CD4-positive, alpha-beta memory T cell (primary cell): ENCODE measurements around the gene LEMD1. TPM values are rescaled to one million over a fixed set of nuclear protein-coding genes. Genes with fewer than 3 reads are reported as not detected.

Source experiments
- CTCF ChIA-PET: fragments of 350-600 bp; sonication (Branson Sonifier 250); formaldehyde crosslinking; loops from one replicate; lab custom pipeline; 2021; ENCODE audit warnings: inconsistent platforms; ENCODE audit not compliant: partially characterized antibody; lab: Charles Lee
- POLR2A ChIA-PET: fragments of 350-600 bp; sonication (Branson Sonifier 250); formaldehyde crosslinking; loops from one replicate; lab custom pipeline; 2021; ENCODE audit not compliant: partially characterized antibody; lab: Charles Lee
- DNase-seq, 5 donors: peaks; one replicate each; pipeline versions ENCODE4 v3.0.0 to v3.0.0-alpha.2; 2020 to 2022; ENCODE audit warnings: mixed read lengths in 1 of 5
- H3K27ac ChIP-seq: one replicate; pipeline ENCODE4 v1.7.0; 2013; ENCODE audit warnings: low read depth, low read length
- H3K27me3 ChIP-seq: 2 replicates; pipeline ENCODE4 v1.7.0; 2013; ENCODE audit warnings: mild to moderate bottlenecking, low read length, moderate library complexity; ENCODE audit not compliant: insufficient read depth
- H3K36me3 ChIP-seq: 2 replicates; pipeline ENCODE4 v1.7.0; 2013; ENCODE audit warnings: mild to moderate bottlenecking, low read length, moderate library complexity; ENCODE audit not compliant: insufficient read depth
- H3K4me1 ChIP-seq: 2 replicates; pipeline ENCODE4 v1.7.0; 2013; ENCODE audit warnings: mild to moderate bottlenecking, low read length, moderate library complexity; ENCODE audit not compliant: insufficient read depth
- H3K4me3 ChIP-seq, 2 donors: one replicate each; pipeline ENCODE4 v1.7.0; 2013; ENCODE audit warnings: low read length in 2 of 2, mild to moderate bottlenecking in 1 of 2
- H3K9me3 ChIP-seq, 2 donors: one replicate each; pipeline ENCODE4 v1.7.0; 2013; ENCODE audit warnings: low read length in 2 of 2, control low read depth in 1 of 2; ENCODE audit not compliant: control insufficient read depth in 1 of 2
- H3K27ac Mint-ChIP-seq, 7 donors: one replicate each; pipeline ENCODE4 v1.8.0; 2020 to 2021; ENCODE audit warnings: mixed read lengths in 7 of 7, mild to moderate bottlenecking in 6 of 7, inconsistent platforms in 3 of 7, moderate library complexity in 3 of 7
- H3K27me3 Mint-ChIP-seq, 2 donors: one replicate each; pipeline ENCODE4 v1.8.0; 2020 to 2021; ENCODE audit warnings: mixed read lengths in 2 of 2
- H3K36me3 Mint-ChIP-seq, 2 donors: one replicate each; pipeline ENCODE4 v1.8.0; 2020 to 2021; ENCODE audit warnings: mixed read lengths in 2 of 2, inconsistent platforms in 1 of 2, mild to moderate bottlenecking in 1 of 2
- H3K4me1 Mint-ChIP-seq, 4 donors: one replicate each; pipeline ENCODE4 v1.8.0; 2020 to 2021; ENCODE audit warnings: mixed read lengths in 4 of 4, mild to moderate bottlenecking in 1 of 4
- H3K4me3 Mint-ChIP-seq, 8 donors: one replicate each; pipeline ENCODE4 v1.8.0; 2020 to 2021; ENCODE audit warnings: mixed read lengths in 8 of 8, mild to moderate bottlenecking in 7 of 8, moderate library complexity in 6 of 8, inconsistent platforms in 3 of 8
- H3K9me3 Mint-ChIP-seq, 8 donors: one replicate each; pipeline ENCODE4 v1.8.0; 2020 to 2021; ENCODE audit warnings: mixed read lengths in 8 of 8, mild to moderate bottlenecking in 5 of 8, inconsistent platforms in 3 of 8, moderate library complexity in 1 of 8
- intact Hi-C: fragments of 100-400 bp; cut with micrococcal nuclease; formaldehyde crosslinking; loops from one replicate; pipeline ENCODE4 v1.15.1; 2023
- polyA plus RNA-seq, 2 donors: library from polyadenylated mRNA; unstranded; fragments of 300-500 nt; fragmentation: Illumina TruSeq; gene quantifications; one replicate each; pipeline ENCODE4 v1.2.3, GENCODE V29; 2021
- total RNA-seq, 2 experiments: library from RNA; stranded (reverse); gene quantifications; one replicate each; pipeline ENCODE4 v1.2.3, GENCODE V29; 2021

LEMD1 gene
- total and polyA plus RNA-seq, 4 experiments from 2014 or later = 1.3 TPM; not detected in 3

DNA sequence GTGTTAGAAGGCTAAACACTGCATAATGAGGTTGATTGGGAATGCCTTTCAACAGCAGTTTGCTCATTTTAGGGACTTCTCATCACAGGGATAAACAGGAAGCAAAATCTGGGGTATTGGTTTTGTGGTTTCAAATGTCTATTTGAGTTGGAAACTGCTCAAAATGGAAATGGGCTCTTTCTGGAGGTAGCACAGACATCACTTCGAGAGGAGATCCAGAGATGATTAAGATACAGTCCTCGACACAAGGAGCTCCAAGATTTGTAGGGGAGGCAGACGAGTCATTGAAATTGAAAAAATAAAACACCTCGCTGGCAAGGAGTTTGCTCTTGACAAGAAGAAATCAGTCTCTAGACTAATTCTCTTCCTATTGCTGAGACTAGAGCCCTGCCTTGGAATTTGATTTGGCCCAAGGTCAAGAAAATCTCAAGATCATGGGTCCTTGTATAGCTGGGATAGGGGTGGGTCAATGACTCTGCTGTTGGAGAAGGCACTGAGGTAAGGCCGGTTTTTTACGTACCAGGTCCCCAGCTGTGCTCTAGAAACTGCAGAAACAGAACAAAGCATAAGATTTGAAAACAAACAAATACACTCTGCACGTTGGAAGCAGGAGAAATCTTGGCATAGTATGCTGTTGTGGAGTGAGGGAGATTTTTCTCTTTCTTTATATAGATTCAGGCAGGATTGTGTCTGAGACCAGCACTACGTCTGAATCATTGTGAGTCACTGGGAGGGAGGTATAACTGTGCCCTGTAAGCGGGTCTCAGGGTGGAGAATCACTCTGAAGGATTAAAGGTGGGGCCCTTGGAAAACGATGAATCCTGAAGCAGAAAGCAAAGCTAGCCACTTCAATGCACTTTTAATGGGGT is 47.4 kb downstream of the LEMD1 start:
- Histone ChIP-seq H3K36me3 (no peaks in the 10 kb centered on the region), H3K27me3 (no peaks in the 10 kb centered on the region), H3K9me3 (no peaks in the 10 kb centered on the region), H3K27ac (no peak overlapping the region), H3K4me1 (peaks cover 16% of the 10 kb centered on the region), H3K4me3 (no peak overlapping the region)
- Mint-ChIP-seq H3K4me3 (peak overlapping the region in 6 of 8 donors; percentile 45 to 78 (median 56)), H3K27ac (peak overlapping the region in 4 of 7 donors; percentile 13 to 50 (median 34)), H3K36me3 (no peaks in the 10 kb centered on the region), H3K4me1 (peaks cover 18 to 39% (median 22%) of the 10 kb centered on the region in 4 donors), H3K27me3 (peaks cover 13 to 16% of the 10 kb centered on the region in 2 donors), H3K9me3 (no peaks in the 10 kb centered on the region)
- ChIA-PET CTCF (interaction anchor here (0.8 to 1.7 kb wide), 4 partner anchors 22 to 150 kb away, joined by 3 to 4 read pairs (median 3); no protein-coding TSS in a partner anchor), POLR2A (no interaction called here)
- intact Hi-C loops = no loop called here
- no peak for DNase-seq

DNA sequence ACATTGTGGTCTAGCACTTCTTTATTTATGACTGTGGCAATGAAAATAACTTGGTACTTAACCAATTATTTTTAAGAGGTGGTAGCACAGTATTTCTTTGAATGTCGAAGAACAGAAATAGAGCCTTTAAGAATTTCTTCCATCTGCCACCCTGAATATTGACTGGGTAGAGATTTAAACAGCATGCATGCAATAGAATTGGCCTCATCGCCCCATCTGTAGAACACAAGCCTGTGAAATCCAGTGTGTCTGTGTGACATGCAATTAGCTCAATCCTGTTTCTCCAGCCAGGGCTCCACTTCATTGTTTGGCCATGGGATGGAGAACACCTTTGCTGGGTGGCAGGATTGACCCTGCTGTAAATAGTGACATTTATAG is 48.1 kb downstream of the LEMD1 start:
- H3K4me1 Mint-ChIP-seq = peaks cover 18 to 39% (median 22%) of the 10 kb centered on the region in 4 donors
- Histone ChIP-seq H3K4me1 (peaks cover 16% of the 10 kb centered on the region), H3K36me3 (no peaks in the 10 kb centered on the region), H3K27ac (no peak overlapping the region), H3K27me3 (no peaks in the 10 kb centered on the region), H3K4me3 (no peak overlapping the region), H3K9me3 (no peaks in the 10 kb centered on the region)
- ChIA-PET POLR2A (no interaction called here), CTCF (interaction anchor here (0.8 to 1.7 kb wide), 2 partner anchors 37 to 49 kb away, joined by 3 to 4 read pairs; no protein-coding TSS in a partner anchor)
- no peaks in the 10 kb centered on the region for H3K36me3 Mint-ChIP-seq
- intact Hi-C loops = no loop called here
- peak overlapping the region in 3 of 7 donors; percentile 13 to 43 (median 25) for H3K27ac Mint-ChIP-seq
- no peaks in the 10 kb centered on the region for H3K9me3 Mint-ChIP-seq
- H3K4me3 Mint-ChIP-seq = peak overlapping the region in 6 of 8 donors; percentile 45 to 78 (median 56)
- no peak for DNase-seq
- peaks cover 9 to 14% of the 10 kb centered on the region in 2 donors for H3K27me3 Mint-ChIP-seq

DNA sequence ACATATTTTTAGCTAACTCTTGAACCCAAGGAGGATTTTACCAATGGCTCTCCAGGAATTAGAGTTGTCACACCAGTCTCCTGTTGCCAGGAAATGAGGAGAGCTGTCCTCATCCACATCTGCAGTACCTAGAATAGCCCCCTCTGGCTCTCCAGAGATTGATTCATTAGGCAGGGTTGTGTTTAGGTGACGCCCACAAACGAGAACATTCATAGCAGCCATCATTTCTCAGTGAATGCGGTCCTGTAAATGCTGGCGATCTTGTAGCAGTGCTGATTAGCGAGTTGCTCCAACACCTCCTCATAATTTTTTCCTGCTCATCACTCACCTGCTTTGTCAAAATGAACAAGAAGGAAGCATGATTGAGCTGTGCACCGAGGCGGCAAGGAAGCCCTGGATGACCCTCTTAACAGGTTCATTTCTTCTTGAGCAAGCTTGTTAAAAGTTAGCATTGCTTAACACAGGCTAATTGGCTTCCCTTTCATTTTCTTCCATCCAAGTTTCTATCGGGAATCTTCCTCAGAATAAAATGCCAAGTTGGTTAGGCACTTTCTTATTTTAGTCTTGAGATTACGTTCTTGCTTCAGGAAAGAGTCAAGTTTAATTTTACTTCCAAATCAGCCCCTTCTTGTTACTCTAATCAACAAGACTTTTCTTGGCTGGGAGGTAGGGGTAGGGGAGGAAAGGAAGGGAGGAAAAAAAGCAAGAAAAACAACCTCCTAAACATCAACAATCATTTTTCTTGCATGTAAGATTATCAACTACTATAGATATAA is 48.6 kb downstream of the LEMD1 start:
- Mint-ChIP-seq H3K9me3 (no peaks in the 10 kb centered on the region), H3K27ac (no peak overlapping the region), H3K36me3 (no peaks in the 10 kb centered on the region), H3K4me3 (peak overlapping the region in 3 of 8 donors; percentile 8 to 63 (median 11)), H3K4me1 (peaks cover 18 to 39% (median 22%) of the 10 kb centered on the region in 4 donors), H3K27me3 (peaks cover 9 to 14% of the 10 kb centered on the region in 2 donors)
- no peak for DNase-seq
- H3K36me3 ChIP-seq = no peaks in the 10 kb centered on the region
- no peaks in the 10 kb centered on the region for H3K27me3 ChIP-seq
- H3K4me1 ChIP-seq = peaks cover 16% of the 10 kb centered on the region
- H3K9me3 ChIP-seq = no peaks in the 10 kb centered on the region
- H3K4me3 ChIP-seq = no peak overlapping the region
- POLR2A ChIA-PET = no interaction called here
- CTCF ChIA-PET = interaction anchor here (0.6 to 1.7 kb wide), 5 partner anchors 19 to 152 kb away, joined by 3 to 7 read pairs (median 4); no protein-coding TSS in a partner anchor
- intact Hi-C loops = no loop called here
- H3K27ac ChIP-seq = no peak overlapping the region

DNA sequence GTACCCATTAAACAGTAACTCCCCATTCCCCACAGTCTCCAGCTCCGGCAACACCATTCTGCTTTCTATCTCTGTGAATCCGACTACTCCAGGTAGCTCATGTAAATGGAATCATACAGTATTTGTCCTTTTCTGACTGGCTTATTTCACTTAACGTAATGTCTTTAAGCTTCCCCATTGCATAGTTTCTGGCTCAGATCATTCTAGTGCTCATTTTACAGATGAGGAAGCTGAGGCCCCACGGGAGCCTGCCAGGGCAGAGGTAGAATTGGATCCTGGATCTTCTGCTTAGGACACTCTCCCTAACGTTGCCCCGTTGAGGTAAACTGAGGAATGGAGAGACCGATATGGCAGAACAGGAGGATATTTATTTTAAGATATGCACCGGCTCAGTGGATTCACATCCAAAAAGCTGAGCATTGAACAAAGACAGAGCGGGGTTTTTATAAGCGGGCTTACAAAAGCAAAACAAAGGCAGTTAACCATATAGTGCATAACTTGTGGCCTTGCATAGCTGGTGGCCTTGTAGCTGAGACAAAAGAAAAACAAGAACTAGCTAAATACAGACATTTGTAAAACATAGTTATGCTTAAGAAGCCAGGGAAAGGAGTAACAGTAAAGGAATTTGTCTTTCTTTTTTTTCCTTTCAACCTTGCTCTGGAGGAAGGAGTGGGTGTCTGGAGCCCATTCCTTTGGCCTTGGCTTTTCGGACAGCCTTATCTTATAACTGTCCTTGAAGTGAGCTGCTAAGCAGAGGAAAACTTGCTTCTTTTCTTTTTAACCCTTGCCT is 49.8 kb downstream of the LEMD1 start:
- POLR2A ChIA-PET = no interaction called here
- Mint-ChIP-seq H3K27ac (no peak overlapping the region), H3K36me3 (no peaks in the 10 kb centered on the region), H3K9me3 (no peaks in the 10 kb centered on the region), H3K4me1 (peaks cover 18 to 34% (median 22%) of the 10 kb centered on the region in 4 donors), H3K27me3 (peaks cover 11 to 14% of the 10 kb centered on the region in 2 donors), H3K4me3 (no peak overlapping the region)
- DNase-seq = no peak
- CTCF ChIA-PET = interaction anchor here (1.2 to 1.5 kb wide), 2 partner anchors 18 to 35 kb away, joined by 5 to 7 read pairs; no protein-coding TSS in a partner anchor
- H3K4me3 ChIP-seq = no peak overlapping the region
- no peaks in the 10 kb centered on the region for H3K27me3 ChIP-seq
- no peaks in the 10 kb centered on the region for H3K9me3 ChIP-seq
- H3K36me3 ChIP-seq = no peaks in the 10 kb centered on the region
- H3K4me1 ChIP-seq = peaks cover 16% of the 10 kb centered on the region
- H3K27ac ChIP-seq = no peak overlapping the region
- intact Hi-C loops = no loop called here

DNA sequence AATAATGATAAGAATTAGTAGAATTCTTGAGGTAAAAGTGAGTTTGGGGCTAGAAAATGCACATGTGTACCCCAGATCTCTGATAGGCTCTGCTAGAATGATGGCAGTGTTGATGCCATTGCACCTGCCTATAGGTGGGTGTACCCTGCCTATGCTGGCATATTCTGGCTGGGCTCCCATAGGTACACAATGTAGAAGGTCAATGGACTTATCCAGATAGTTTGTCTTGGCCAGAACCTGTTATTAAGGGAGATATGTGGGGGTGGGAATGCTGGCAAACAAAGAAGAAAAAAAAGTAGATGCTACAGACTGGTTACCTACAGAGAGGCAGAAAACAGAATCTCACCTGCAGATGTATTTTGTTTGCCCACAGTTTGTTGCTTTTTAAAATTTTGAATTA is 51.1 kb downstream of the LEMD1 start:
- H3K9me3 ChIP-seq = no peaks in the 10 kb centered on the region
- peaks cover 14 to 25% (median 19%) of the 10 kb centered on the region in 4 donors for H3K4me1 Mint-ChIP-seq
- no peaks in the 10 kb centered on the region for H3K36me3 ChIP-seq
- H3K9me3 Mint-ChIP-seq = no peaks in the 10 kb centered on the region
- no peak overlapping the region for H3K27ac Mint-ChIP-seq
- H3K4me3 Mint-ChIP-seq = no peak overlapping the region
- intact Hi-C loops = no loop called here
- no peaks in the 10 kb centered on the region for H3K36me3 Mint-ChIP-seq
- POLR2A ChIA-PET = interaction anchor here (0.5 kb wide), 1 partner anchor 9 kb away, joined by 3 read pairs; no protein-coding TSS in a partner anchor
- CTCF ChIA-PET = interaction anchor here (1.1 kb wide), 1 partner anchor 34 kb away, joined by 5 read pairs; no protein-coding TSS in a partner anchor
- no peaks in the 10 kb centered on the region for H3K27me3 ChIP-seq
- no peak for DNase-seq
- no peak overlapping the region for H3K4me3 ChIP-seq
- H3K4me1 ChIP-seq = peaks cover 16% of the 10 kb centered on the region
- H3K27me3 Mint-ChIP-seq = peaks cover 8 to 9% of the 10 kb centered on the region in 2 donors
- H3K27ac ChIP-seq = no peak overlapping the region

DNA sequence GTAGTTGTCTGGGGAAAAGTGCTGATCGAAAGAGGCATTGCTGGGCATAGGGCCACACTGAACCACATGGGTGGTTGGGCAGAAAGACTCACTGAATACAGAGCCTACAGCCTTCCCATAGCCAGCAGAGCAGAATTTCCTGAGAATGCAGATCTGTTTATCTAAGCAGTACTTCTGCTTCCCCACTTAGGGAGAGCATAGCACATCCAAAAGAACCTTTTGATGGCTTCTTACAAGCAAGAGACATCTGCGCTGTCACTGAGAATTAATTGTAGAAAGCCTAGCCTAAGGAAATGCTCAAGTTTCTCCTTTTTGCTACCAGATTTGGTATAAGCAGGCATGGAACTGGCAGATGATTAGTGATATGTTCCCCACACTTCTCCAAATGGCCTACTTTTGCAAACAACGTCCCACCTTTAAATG is 52.1 kb downstream of the LEMD1 start:
- Mint-ChIP-seq H3K4me3 (no peak overlapping the region), H3K27me3 (peaks cover 5 to 7% of the 10 kb centered on the region in 2 donors), H3K36me3 (no peaks in the 10 kb centered on the region), H3K9me3 (no peaks in the 10 kb centered on the region), H3K27ac (peak overlapping the region in 1 of 7 donors; percentile 79), H3K4me1 (peaks cover 13 to 20% (median 16%) of the 10 kb centered on the region in 4 donors)
- H3K27ac ChIP-seq = no peak overlapping the region
- CTCF ChIA-PET = interaction anchor here (1.1 to 1.4 kb wide), 3 partner anchors 16 to 154 kb away, joined by 4 to 8 read pairs (median 5); no protein-coding TSS in a partner anchor
- peaks cover 14% of the 10 kb centered on the region for H3K4me1 ChIP-seq
- intact Hi-C loops = no loop called here
- no peak for DNase-seq
- no peaks in the 10 kb centered on the region for H3K9me3 ChIP-seq
- no peaks in the 10 kb centered on the region for H3K27me3 ChIP-seq
- no peak overlapping the region for H3K4me3 ChIP-seq
- H3K36me3 ChIP-seq = no peaks in the 10 kb centered on the region
- POLR2A ChIA-PET = no interaction called here
